DND-41 (cell line): Measurements from ENCODE around the gene SEC24D.

Source experiments
- EZH2 ChIP-seq: IDR thresholded peaks from 3 replicates; pipeline ENCODE4 v1.6.1; 2012; ENCODE audit warnings: borderline replicate concordance, low read depth, mild to moderate bottlenecking, moderate library complexity, low read length, inconsistent platforms; ENCODE audit not compliant: severe bottlenecking
- TF ChIP-seq, protein P1 (sequence below): IDR thresholded peaks from 2 replicates; pipeline ENCODE4 v1.5.1; 2012; ENCODE audit warnings: borderline replicate concordance, low read length, moderate library complexity, mild to moderate bottlenecking; ENCODE audit not compliant: poor library complexity, severe bottlenecking; ENCODE audit errors: extremely low read depth

DNA sequence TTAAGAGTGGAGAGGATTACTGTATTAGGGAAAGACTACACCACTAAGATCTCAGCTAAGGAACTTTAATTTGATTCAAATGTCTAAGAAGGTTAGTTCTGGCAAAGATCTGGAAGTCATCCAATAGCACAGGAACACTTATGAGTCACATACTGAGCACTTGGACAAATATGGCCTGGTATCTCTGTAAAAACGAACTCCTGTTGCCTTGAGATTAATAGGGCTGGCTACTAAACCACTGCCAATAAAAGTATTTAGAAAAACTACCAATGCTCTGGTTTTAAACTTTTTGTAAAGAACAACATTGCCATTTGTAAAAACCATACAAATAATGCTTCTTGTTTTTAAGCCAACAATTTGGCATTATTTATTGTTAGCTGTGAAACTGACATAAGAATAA lies 70.5 kb downstream of the SEC24D start:
- TF ChIP-seq, protein P1, sequence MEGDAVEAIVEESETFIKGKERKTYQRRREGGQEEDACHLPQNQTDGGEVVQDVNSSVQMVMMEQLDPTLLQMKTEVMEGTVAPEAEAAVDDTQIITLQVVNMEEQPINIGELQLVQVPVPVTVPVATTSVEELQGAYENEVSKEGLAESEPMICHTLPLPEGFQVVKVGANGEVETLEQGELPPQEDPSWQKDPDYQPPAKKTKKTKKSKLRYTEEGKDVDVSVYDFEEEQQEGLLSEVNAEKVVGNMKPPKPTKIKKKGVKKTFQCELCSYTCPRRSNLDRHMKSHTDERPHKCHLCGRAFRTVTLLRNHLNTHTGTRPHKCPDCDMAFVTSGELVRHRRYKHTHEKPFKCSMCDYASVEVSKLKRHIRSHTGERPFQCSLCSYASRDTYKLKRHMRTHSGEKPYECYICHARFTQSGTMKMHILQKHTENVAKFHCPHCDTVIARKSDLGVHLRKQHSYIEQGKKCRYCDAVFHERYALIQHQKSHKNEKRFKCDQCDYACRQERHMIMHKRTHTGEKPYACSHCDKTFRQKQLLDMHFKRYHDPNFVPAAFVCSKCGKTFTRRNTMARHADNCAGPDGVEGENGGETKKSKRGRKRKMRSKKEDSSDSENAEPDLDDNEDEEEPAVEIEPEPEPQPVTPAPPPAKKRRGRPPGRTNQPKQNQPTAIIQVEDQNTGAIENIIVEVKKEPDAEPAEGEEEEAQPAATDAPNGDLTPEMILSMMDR: no peak
- no peak for TF ChIP-seq EZH2
